K562 (cell line): ENCODE results near the gene CARD11. TPM values are rescaled to one million over a fixed set of nuclear protein-coding genes. Genes with fewer than 3 reads are reported as not detected.

Experiments
- ATAC-seq: fragments of 200-7000 bp; cut with Tn5 transposase; 3 replicates; pipeline ENCODE4 v1.9.1; 2020; ENCODE audit warnings: moderate library complexity
- BruUV-seq: library from RNA; stranded (reverse); fragments of 400-500 nt; replicated peaks from 2 replicates; lab custom pipeline; 2021; lab: Mats Ljungman, UMichigan
- CTCF ChIA-PET: fragments of 300-600 bp; formaldehyde crosslinking; extraction: SDS; loops from one replicate; lab custom pipeline; 2021; ENCODE audit warnings: low intra/inter-chr PET ratio; lab: Yijun Ruan, JAX
- POLR2A ChIA-PET: fragments of 300-600, 350-650 bp; sonication (Branson Sonifier 250); formaldehyde crosslinking; extraction: SDS; loops from one replicate; lab custom pipeline; 2021; ENCODE audit warnings: antibody characterized with exemption, inconsistent platforms; lab: Yijun Ruan, JAX
- DNase-seq, 4 experiments: peaks; one replicate each; pipeline versions ENCODE4 v3.0.0 to v3.0.0-alpha.2; 2011 to 2018; ENCODE audit warnings: low spot score in 3 of 4, mixed read lengths in 3 of 4; ENCODE audit errors: extremely low read depth in 1 of 4
- FAIRE-seq: peaks from 2 replicates; lab custom pipeline; 2011; peaks lifted over from hg19 to GRCh38; lab: Jason Lieb, UNC
- H2AFZ ChIP-seq: 2 replicates; pipeline ENCODE4 v1.6.0; 2011; ENCODE audit warnings: low read depth, low read length, control low read depth, inconsistent platforms
- H3K27ac ChIP-seq: fragments of 200-600 bp; 3 replicates; pipeline ENCODE4 v1.8.0; 2011; ENCODE audit warnings: low read depth, mild to moderate bottlenecking, control low read depth, inconsistent platforms, low read length, moderate library complexity, mixed read lengths; ENCODE audit errors: extremely low read depth
- H3K27me3 ChIP-seq, 2 experiments: fragments of 300-600 bp in 1 of 2; 2 replicates in 1 of 2; 3 replicates in 1 of 2; pipeline versions ENCODE4 v1.6.0 to v1.8.0; 2011; ENCODE audit warnings: inconsistent platforms in 2 of 2, low read length in 2 of 2, mild to moderate bottlenecking in 1 of 2, mixed read lengths in 1 of 2, moderate library complexity in 1 of 2; ENCODE audit not compliant: control insufficient read depth in 2 of 2, insufficient read depth in 2 of 2
- H3K36me3 ChIP-seq: fragments of 300-600 bp; 3 replicates; pipeline ENCODE4 v1.8.0; 2011; ENCODE audit warnings: mild to moderate bottlenecking, low read length, inconsistent platforms; ENCODE audit not compliant: control insufficient read depth, insufficient read depth
- H3K4me1 ChIP-seq, 2 experiments: fragments of 200-600 bp in 1 of 2; replicated peaks in 1 of 2; 2 replicates in 1 of 2; 3 replicates in 1 of 2; pipeline versions ENCODE4 v1.5.1 to v1.8.0; 2011; ENCODE audit warnings: inconsistent platforms in 2 of 2, low read length in 2 of 2, mild to moderate bottlenecking in 1 of 2, mixed read lengths in 1 of 2, moderate library complexity in 1 of 2; ENCODE audit not compliant: control insufficient read depth in 2 of 2, insufficient read depth in 2 of 2
- H3K4me2 ChIP-seq: 2 replicates; pipeline ENCODE4 v1.6.1; 2011; ENCODE audit warnings: low read length, control low read depth, inconsistent platforms, mixed read lengths; ENCODE audit not compliant: insufficient read depth
- H3K4me3 ChIP-seq: fragments of 200-600 bp; sonication (generic), shearing (Covaris generic); 2 replicates; pipeline ENCODE4 v1.5.1; 2016; ENCODE audit warnings: control low read depth, inconsistent platforms
- H3K79me2 ChIP-seq: fragments of 200-600 bp; 3 replicates; pipeline ENCODE4 v1.8.0; 2011; ENCODE audit warnings: low read length, inconsistent platforms; ENCODE audit not compliant: control insufficient read depth, insufficient read depth
- H3K9ac ChIP-seq, 2 experiments: 2 replicates each; pipeline versions ENCODE4 v1.6.0 to v1.6.1; 2011; ENCODE audit warnings: low read depth in 2 of 2, low read length in 2 of 2, control low read depth in 1 of 2, inconsistent platforms in 1 of 2, mild to moderate bottlenecking in 1 of 2, mixed read lengths in 1 of 2; ENCODE audit not compliant: insufficient read depth in 1 of 2
- H3K9me1 ChIP-seq: one replicate; pipeline ENCODE4 v1.6.0; 2011; ENCODE audit warnings: inconsistent platforms, mild to moderate bottlenecking, low read length, moderate library complexity; ENCODE audit not compliant: control insufficient read depth, insufficient read depth
- H3K9me3 ChIP-seq: replicated peaks from 2 replicates; pipeline ENCODE4 v1.5.1; 2011; ENCODE audit warnings: low read depth, low read length, inconsistent platforms; ENCODE audit not compliant: control insufficient read depth, insufficient read depth
- H4K20me1 ChIP-seq: replicated peaks from 2 replicates; pipeline ENCODE4 v1.6.1; 2011; ENCODE audit warnings: low read length, inconsistent platforms, mixed read lengths; ENCODE audit not compliant: control insufficient read depth, insufficient read depth
- HOXB6 ChIP-seq: fragments of 250-450 bp; sonication (Bioruptor Pico); IDR thresholded peaks from 2 replicates; pipeline ENCODE4 v1.5.1; 2022; ENCODE audit warnings: mild to moderate bottlenecking, borderline replicate concordance
- MCM7 ChIP-seq, 2 experiments: fragments of 450-650 bp; IDR thresholded peaks; 2 replicates each; pipeline ENCODE4 v1.6.1; 2016 to 2018
- MECOM ChIP-seq: fragments of 250-450 bp; sonication (Bioruptor Pico); IDR thresholded peaks from 2 replicates; pipeline ENCODE4 v1.8.0; 2022; ENCODE audit warnings: inconsistent platforms
- RUNX1 ChIP-seq: sonication (generic); IDR thresholded peaks from 2 replicates; pipeline ENCODE4 v1.6.1; 2016; ENCODE audit warnings: antibody characterized with exemption, low read depth
- SRSF1 ChIP-seq: fragments of 200-400 bp; formaldehyde crosslinking; IDR thresholded peaks from 2 replicates; pipeline ENCODE4 v1.6.1; 2017; ENCODE audit warnings: mild to moderate bottlenecking, low read depth, low read length, moderate library complexity
- WGBS: fragments of 100-300 bp; shearing (Covaris generic); methylation state at CpG from one replicate; pipeline ENCODE4 v1.1.6; 2016; ENCODE audit warnings: low coverage, mixed read lengths; ENCODE audit not compliant: insufficient coverage; ENCODE audit errors: missing lambda C conversion rate; 5-methylcytosine and 5-hydroxymethylcytosine counted together
- in situ Hi-C: fragments of 300-500 bp; cut with MboI; formaldehyde crosslinking; loops from 4 replicates; pipeline ENCODE4 v1.15.0; 2018; ENCODE audit warnings: inconsistent platforms, mixed read lengths
- intact Hi-C: fragments of 100-400 bp; cut with micrococcal nuclease; formaldehyde crosslinking; loops from 2 replicates; pipeline ENCODE4 v1.14.2; 2022
- polyA plus RNA-seq, 8 experiments: library from polyadenylated mRNA; depleted of rRNA in 4 of 8; stranded (reverse) in 5 of 8; unstranded in 3 of 8; fragments of >200 nt; fragmentation: Nextera tagmentation in 2 of 8; fragmentation: Illumina TruSeq in 1 of 8; extraction: Ambion mirVana in 2 of 8; extraction: Trizol in 1 of 8; gene quantifications; 2 replicates each; pipeline versions ENCODE4 v1.2.1 to v1.2.3, GENCODE V29; 2011 to 2014; ENCODE audit warnings: inconsistent platforms in 1 of 8, missing spikeins in 1 of 8
- total RNA-seq, 7 experiments: library from RNA; depleted of rRNA in 6 of 7; stranded (reverse); fragments of >200 nt in 6 of 7; fragmentation: Illumina TruSeq in 2 of 7; extraction: Trizol in 2 of 7; gene quantifications; 2 replicates each; pipeline versions ENCODE4 v1.2.1 to v1.2.3, GENCODE V29; 2011 to 2021; ENCODE audit warnings: low replicate concordance in 1 of 7
- TF ChIP-seq, protein P1 (sequence below): sonication (generic); formaldehyde crosslinking; IDR thresholded peaks from 2 replicates; pipeline ENCODE4 v1.9.0; 2022; ENCODE audit warnings: mild to moderate bottlenecking, missing genetic modification reagents
- TF ChIP-seq, protein P2 (sequence below): fragments of 200-800 bp; sonication (Bioruptor generic); IDR thresholded peaks from 2 replicates; pipeline ENCODE4 v1.6.1; 2016; ENCODE audit warnings: missing genetic modification characterization, missing compliant biosample characterization
- TF ChIP-seq, protein P3 (sequence below): IDR thresholded peaks from 2 replicates; pipeline ENCODE4 v1.6.1; 2014; ENCODE audit warnings: antibody characterized with exemption

CARD11 gene
- total and polyA plus RNA-seq, 9 of the 15 experiments (the other 6 are each of a cell fraction or from before 2014, with no cell fraction given): 0.07 to 12.8 (median 5.7) TPM

DNA sequence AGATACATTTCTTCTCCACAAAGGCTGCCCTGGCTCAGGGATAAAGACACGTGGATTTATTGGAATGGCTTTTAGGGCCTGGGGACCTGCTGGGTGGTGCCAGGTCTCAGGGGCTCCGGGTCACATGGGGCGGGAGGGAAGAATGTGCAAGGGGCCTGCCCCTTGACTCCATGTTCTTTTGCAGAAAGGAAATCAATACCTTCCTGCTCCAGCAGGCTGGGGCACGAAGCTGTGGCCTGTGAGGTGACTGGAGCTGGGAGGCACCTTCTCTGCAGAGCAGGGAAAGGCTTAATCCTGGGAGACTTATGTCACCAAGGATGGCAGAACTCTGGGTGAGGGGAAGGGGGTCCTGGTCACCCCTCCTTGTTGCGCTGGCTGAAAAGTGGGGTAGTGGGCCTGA, 157.3 kb downstream of the CARD11 start:
- DNase-seq: no peak
- Histone ChIP-seq H3K4me1 (peaks cover 0 to 13% of the 10 kb centered on the region in 2 experiments; a peak in 2 of 5 replicates), H3K9ac (no peak overlapping the region), H3K4me2 (no peak overlapping the region), H4K20me1 (no peaks in the 10 kb centered on the region; the same call in 1 of the 2 replicates), H3K27ac (no peak overlapping the region), H3K4me3 (no peak overlapping the region), H3K79me2 (no peaks in the 10 kb centered on the region), H3K27me3 (peaks cover 13 to 36% of the 10 kb centered on the region in 2 experiments; a peak in 4 of 5 replicates), H3K9me3 (no peaks in the 10 kb centered on the region), H3K9me1 (no peaks in the 10 kb centered on the region), H3K36me3 (no peaks in the 10 kb centered on the region), H2AFZ (no peak overlapping the region)
- in situ Hi-C loops (no loop called here), intact Hi-C loops (no loop called here)
- no TSS peak for BruUV-seq
- no peak for ATAC-seq
- CTCF ChIA-PET: interaction anchor here (0.7 to 2.5 kb wide), 5 partner anchors 50 to 314 kb away, joined by 3 to 27 read pairs (median 3); no protein-coding TSS in a partner anchor
- POLR2A ChIA-PET: no interaction called here
- TF ChIP-seq, protein P1, sequence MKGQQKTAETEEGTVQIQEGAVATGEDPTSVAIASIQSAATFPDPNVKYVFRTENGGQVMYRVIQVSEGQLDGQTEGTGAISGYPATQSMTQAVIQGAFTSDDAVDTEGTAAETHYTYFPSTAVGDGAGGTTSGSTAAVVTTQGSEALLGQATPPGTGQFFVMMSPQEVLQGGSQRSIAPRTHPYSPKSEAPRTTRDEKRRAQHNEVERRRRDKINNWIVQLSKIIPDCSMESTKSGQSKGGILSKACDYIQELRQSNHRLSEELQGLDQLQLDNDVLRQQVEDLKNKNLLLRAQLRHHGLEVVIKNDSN (CRISPR knock-in tag): no peak
- TF ChIP-seq MECOM (CRISPR knock-in tag) (no peak), HOXB6 (CRISPR knock-in tag) (no peak), MCM7 (IDR thresholded peaks at IDR 0.05) (no peak), RUNX1 (no peak), SRSF1 (no peak)
- TF ChIP-seq, protein P2, sequence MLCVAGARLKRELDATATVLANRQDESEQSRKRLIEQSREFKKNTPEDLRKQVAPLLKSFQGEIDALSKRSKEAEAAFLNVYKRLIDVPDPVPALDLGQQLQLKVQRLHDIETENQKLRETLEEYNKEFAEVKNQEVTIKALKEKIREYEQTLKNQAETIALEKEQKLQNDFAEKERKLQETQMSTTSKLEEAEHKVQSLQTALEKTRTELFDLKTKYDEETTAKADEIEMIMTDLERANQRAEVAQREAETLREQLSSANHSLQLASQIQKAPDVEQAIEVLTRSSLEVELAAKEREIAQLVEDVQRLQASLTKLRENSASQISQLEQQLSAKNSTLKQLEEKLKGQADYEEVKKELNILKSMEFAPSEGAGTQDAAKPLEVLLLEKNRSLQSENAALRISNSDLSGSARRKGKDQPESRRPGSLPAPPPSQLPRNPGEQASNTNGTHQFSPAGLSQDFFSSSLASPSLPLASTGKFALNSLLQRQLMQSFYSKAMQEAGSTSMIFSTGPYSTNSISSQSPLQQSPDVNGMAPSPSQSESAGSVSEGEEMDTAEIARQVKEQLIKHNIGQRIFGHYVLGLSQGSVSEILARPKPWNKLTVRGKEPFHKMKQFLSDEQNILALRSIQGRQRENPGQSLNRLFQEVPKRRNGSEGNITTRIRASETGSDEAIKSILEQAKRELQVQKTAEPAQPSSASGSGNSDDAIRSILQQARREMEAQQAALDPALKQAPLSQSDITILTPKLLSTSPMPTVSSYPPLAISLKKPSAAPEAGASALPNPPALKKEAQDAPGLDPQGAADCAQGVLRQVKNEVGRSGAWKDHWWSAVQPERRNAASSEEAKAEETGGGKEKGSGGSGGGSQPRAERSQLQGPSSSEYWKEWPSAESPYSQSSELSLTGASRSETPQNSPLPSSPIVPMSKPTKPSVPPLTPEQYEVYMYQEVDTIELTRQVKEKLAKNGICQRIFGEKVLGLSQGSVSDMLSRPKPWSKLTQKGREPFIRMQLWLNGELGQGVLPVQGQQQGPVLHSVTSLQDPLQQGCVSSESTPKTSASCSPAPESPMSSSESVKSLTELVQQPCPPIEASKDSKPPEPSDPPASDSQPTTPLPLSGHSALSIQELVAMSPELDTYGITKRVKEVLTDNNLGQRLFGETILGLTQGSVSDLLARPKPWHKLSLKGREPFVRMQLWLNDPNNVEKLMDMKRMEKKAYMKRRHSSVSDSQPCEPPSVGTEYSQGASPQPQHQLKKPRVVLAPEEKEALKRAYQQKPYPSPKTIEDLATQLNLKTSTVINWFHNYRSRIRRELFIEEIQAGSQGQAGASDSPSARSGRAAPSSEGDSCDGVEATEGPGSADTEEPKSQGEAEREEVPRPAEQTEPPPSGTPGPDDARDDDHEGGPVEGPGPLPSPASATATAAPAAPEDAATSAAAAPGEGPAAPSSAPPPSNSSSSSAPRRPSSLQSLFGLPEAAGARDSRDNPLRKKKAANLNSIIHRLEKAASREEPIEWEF (CRISPR knock-in tag): no peak
- TF ChIP-seq, protein P3, sequence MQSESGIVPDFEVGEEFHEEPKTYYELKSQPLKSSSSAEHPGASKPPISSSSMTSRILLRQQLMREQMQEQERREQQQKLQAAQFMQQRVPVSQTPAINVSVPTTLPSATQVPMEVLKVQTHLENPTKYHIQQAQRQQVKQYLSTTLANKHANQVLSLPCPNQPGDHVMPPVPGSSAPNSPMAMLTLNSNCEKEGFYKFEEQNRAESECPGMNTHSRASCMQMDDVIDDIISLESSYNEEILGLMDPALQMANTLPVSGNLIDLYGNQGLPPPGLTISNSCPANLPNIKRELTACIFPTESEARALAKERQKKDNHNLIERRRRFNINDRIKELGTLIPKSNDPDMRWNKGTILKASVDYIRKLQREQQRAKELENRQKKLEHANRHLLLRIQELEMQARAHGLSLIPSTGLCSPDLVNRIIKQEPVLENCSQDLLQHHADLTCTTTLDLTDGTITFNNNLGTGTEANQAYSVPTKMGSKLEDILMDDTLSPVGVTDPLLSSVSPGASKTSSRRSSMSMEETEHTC: no peak
- FAIRE-seq: no peak
- WGBS: 19% methylated on average over 5 of the region's 5 CpGs
